Measurements from ENCODE around the gene SLC39A13. TPM values are rescaled to one million over a fixed set of nuclear protein-coding genes. Genes with fewer than 3 reads are reported as not detected.

SLC39A13 gene
- 50.2 TPM for polyA plus RNA-seq (2012; ENCODE audit: insufficient read length, low read depth)

GRCh38 chr11:47407746-47408590, at the start of gene SLC39A13:
Gene SLC39A13, plus strand, starts transcription at chr11:47408590. Its CDS starts 1,505 bp downstream, at chr11:47410095.
- TF ChIP-seq TAF1 (IDR thresholded peaks at IDR 0.05; ENCODE audit: borderline replicate concordance, insufficient read depth, low read length) (peak; percentile 70; the same call in 1 of the 2 replicates), POLR2AphosphoS5 (IDR thresholded peaks at IDR 0.05; ENCODE audit: low read depth, low read length) (peak; percentile 62; the same call in 1 of the 2 replicates), FOXP2 (optimal IDR thresholded peaks at IDR 0.05; ENCODE audit: borderline replicate concordance, extremely low read depth, extremely low read length, insufficient read depth) (no peak), SIN3A (IDR thresholded peaks at IDR 0.05; ENCODE audit: borderline replicate concordance, insufficient read depth, low read length) (no peak)
- TF ChIP-seq, protein P1, sequence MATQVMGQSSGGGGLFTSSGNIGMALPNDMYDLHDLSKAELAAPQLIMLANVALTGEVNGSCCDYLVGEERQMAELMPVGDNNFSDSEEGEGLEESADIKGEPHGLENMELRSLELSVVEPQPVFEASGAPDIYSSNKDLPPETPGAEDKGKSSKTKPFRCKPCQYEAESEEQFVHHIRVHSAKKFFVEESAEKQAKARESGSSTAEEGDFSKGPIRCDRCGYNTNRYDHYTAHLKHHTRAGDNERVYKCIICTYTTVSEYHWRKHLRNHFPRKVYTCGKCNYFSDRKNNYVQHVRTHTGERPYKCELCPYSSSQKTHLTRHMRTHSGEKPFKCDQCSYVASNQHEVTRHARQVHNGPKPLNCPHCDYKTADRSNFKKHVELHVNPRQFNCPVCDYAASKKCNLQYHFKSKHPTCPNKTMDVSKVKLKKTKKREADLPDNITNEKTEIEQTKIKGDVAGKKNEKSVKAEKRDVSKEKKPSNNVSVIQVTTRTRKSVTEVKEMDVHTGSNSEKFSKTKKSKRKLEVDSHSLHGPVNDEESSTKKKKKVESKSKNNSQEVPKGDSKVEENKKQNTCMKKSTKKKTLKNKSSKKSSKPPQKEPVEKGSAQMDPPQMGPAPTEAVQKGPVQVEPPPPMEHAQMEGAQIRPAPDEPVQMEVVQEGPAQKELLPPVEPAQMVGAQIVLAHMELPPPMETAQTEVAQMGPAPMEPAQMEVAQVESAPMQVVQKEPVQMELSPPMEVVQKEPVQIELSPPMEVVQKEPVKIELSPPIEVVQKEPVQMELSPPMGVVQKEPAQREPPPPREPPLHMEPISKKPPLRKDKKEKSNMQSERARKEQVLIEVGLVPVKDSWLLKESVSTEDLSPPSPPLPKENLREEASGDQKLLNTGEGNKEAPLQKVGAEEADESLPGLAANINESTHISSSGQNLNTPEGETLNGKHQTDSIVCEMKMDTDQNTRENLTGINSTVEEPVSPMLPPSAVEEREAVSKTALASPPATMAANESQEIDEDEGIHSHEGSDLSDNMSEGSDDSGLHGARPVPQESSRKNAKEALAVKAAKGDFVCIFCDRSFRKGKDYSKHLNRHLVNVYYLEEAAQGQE (IDR thresholded peaks at IDR 0.05; ENCODE audit: insufficient read depth in 1 of 2, low read depth in 2 of 2, low read length in 2 of 2): peak in 1 of 2 experiments; percentile 62; a peak in 1 of 4 replicates

GRCh38 chr11:47358731-47359051, 49.7 kb upstream of the SLC39A13 start:
- TF ChIP-seq SIN3A (IDR thresholded peaks at IDR 0.05; ENCODE audit: borderline replicate concordance, insufficient read depth, low read length) (no peak), FOXP2 (optimal IDR thresholded peaks at IDR 0.05; ENCODE audit: borderline replicate concordance, extremely low read depth, extremely low read length, insufficient read depth) (no peak), TAF1 (IDR thresholded peaks at IDR 0.05; ENCODE audit: borderline replicate concordance, insufficient read depth, low read length) (no peak), POLR2AphosphoS5 (IDR thresholded peaks at IDR 0.05; ENCODE audit: low read depth, low read length) (no peak)
- TF ChIP-seq, protein P1 (IDR thresholded peaks at IDR 0.05; ENCODE audit: insufficient read depth in 1 of 2, low read depth in 2 of 2, low read length in 2 of 2): no peak

DNA sequence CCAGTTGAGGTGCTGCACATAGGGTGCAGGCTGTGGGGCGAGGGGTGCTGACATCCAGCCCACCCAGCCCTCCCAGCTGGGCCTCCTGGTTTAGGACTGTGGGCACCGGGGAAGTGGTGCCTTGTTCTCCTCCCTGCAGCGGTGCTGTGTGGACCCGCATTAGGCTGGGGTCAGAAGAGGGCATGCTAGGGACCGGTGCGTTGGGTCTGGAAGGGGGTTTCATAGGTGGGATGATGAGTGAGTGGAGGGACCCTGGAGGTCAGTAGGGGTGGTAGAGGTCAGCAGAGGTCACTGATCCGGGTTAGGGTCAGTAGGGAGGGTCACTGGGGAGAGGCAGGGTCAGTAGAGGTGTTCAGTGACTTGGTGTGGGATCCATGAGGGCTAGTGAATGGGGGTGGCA, 49.2 kb upstream of the SLC39A13 start:
- TF ChIP-seq POLR2AphosphoS5 (IDR thresholded peaks at IDR 0.05; ENCODE audit: low read depth, low read length): no peak
- TF ChIP-seq TAF1 (IDR thresholded peaks at IDR 0.05; ENCODE audit: borderline replicate concordance, insufficient read depth, low read length): no peak
- no peak for TF ChIP-seq FOXP2 (optimal IDR thresholded peaks at IDR 0.05; ENCODE audit: borderline replicate concordance, extremely low read depth, extremely low read length, insufficient read depth)
- TF ChIP-seq, protein P1 (IDR thresholded peaks at IDR 0.05; ENCODE audit: insufficient read depth in 1 of 2, low read depth in 2 of 2, low read length in 2 of 2): no peak
- TF ChIP-seq SIN3A (IDR thresholded peaks at IDR 0.05; ENCODE audit: borderline replicate concordance, insufficient read depth, low read length): no peak

DNA sequence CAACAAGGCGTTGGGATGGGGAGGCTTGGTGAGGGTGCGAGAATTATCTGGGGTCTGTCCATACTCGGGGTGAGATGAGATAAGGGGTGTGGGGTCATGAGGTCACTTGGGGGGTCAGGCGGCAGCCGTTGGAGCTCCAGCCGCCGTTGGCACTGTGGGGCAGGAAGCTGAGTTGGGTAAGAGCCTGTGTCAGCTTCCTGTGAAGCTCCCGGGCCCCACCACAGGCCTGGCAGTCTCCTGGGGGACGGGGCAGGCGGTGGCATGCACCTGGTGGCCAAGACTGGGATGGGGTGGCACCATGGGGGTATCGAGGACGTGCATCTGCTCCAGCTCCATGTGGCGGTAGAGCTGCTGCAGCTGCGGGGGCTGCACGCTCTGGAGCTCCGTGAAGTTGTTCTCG, 48.8 kb upstream of the SLC39A13 start:
- TF ChIP-seq FOXP2 (optimal IDR thresholded peaks at IDR 0.05; ENCODE audit: borderline replicate concordance, extremely low read depth, extremely low read length, insufficient read depth) (no peak), TAF1 (IDR thresholded peaks at IDR 0.05; ENCODE audit: borderline replicate concordance, insufficient read depth, low read length) (no peak), POLR2AphosphoS5 (IDR thresholded peaks at IDR 0.05; ENCODE audit: low read depth, low read length) (no peak), SIN3A (IDR thresholded peaks at IDR 0.05; ENCODE audit: borderline replicate concordance, insufficient read depth, low read length) (no peak)
- TF ChIP-seq, protein P1 (IDR thresholded peaks at IDR 0.05; ENCODE audit: insufficient read depth in 1 of 2, low read depth in 2 of 2, low read length in 2 of 2): no peak

Measured in PFSK-1 (cell line).